HepG2 (cell line): Measurements from ENCODE around the gene SHROOM1. TPM values are rescaled to one million over a fixed set of nuclear protein-coding genes. Genes with fewer than 3 reads are reported as not detected.

ENCODE experiments used
- ARHGAP35 ChIP-seq: sonication (generic); formaldehyde crosslinking; IDR thresholded peaks from 2 replicates; pipeline ENCODE4 v1.9.0; 2022; ENCODE audit warnings: mild to moderate bottlenecking, inconsistent platforms, moderate library complexity, missing genetic modification reagents, borderline replicate concordance
- ASH2L ChIP-seq: fragments of 300-600, 200-600 bp; sonication (generic); IDR thresholded peaks from 2 replicates; pipeline ENCODE4 v1.7.0; 2017; ENCODE audit warnings: low read depth, mild to moderate bottlenecking, moderate library complexity, mixed read lengths, low read length; ENCODE audit not compliant: insufficient read length
- ATRX ChIP-seq: sonication (generic); formaldehyde crosslinking; IDR thresholded peaks from 2 replicates; pipeline ENCODE4 v1.4.0; 2020; ENCODE audit warnings: missing genetic modification reagents, borderline replicate concordance
- GPN1 ChIP-seq: sonication (generic); formaldehyde crosslinking; IDR thresholded peaks from 2 replicates; pipeline ENCODE4 v1.5.1; 2020; ENCODE audit warnings: missing genetic modification reagents, borderline replicate concordance
- GTF2F1 ChIP-seq: fragments of 150-350 bp; IDR thresholded peaks from 2 replicates; pipeline ENCODE4 v1.6.1; 2014; ENCODE audit warnings: low read length
- HNRNPL ChIP-seq: fragments of 200-400 bp; formaldehyde crosslinking; IDR thresholded peaks from 2 replicates; pipeline ENCODE4 v1.6.1; 2017; ENCODE audit warnings: mild to moderate bottlenecking, low read depth, low read length
- MBNL3 ChIP-seq: fragments of 250-450 bp; sonication (Bioruptor Pico); conservative IDR thresholded peaks from 2 replicates; pipeline ENCODE4 v1.8.0; 2022; ENCODE audit warnings: mild to moderate bottlenecking, inconsistent platforms
- NFE2L2 ChIP-seq: fragments of 150-350 bp; IDR thresholded peaks from 2 replicates; pipeline ENCODE4 v1.6.1; 2014; ENCODE audit warnings: low read length
- NR2F1 ChIP-seq, 2 experiments: fragments of 450-650 bp in 1 of 2; formaldehyde crosslinking in 1 of 2; IDR thresholded peaks; 2 replicates each; pipeline versions ENCODE4 v1.5.0 to v1.6.1; 2016 to 2020; ENCODE audit warnings: mild to moderate bottlenecking in 1 of 2, missing compliant biosample characterization in 1 of 2, missing genetic modification reagents in 1 of 2, moderate library complexity in 1 of 2
- NR2F2 ChIP-seq: IDR thresholded peaks from 2 replicates; pipeline ENCODE4 v1.6.1; 2012; ENCODE audit warnings: low read depth, inconsistent platforms, borderline replicate concordance
- PPARG ChIP-seq: conservative IDR thresholded peaks from 2 replicates; pipeline ENCODE4 v1.6.1; 2016; ENCODE audit warnings: missing biosample characterization, missing genetic modification reagents
- RCOR2 ChIP-seq: IDR thresholded peaks from 2 replicates; pipeline ENCODE4 v1.6.1; 2016; ENCODE audit warnings: missing biosample characterization, missing genetic modification reagents
- REXO4 ChIP-seq: sonication (generic); formaldehyde crosslinking; IDR thresholded peaks from 2 replicates; pipeline ENCODE4 v1.8.0; 2022; ENCODE audit warnings: missing genetic modification reagents, mild to moderate bottlenecking, borderline replicate concordance
- SRSF1 ChIP-seq: fragments of 200-400 bp; formaldehyde crosslinking; optimal IDR thresholded peaks from 2 replicates; pipeline ENCODE3; 2017; ENCODE audit warnings: mild to moderate bottlenecking, low read depth, low read length, moderate library complexity
- THYN1 ChIP-seq: sonication (generic); formaldehyde crosslinking; IDR thresholded peaks from 2 replicates; pipeline ENCODE4 v1.8.1; 2023; ENCODE audit warnings: low read depth, mild to moderate bottlenecking, moderate library complexity, missing genetic modification reagents, borderline replicate concordance
- XBP1 ChIP-seq: sonication (generic); formaldehyde crosslinking; IDR thresholded peaks from 2 replicates; pipeline ENCODE4 v1.5.0; 2020; ENCODE audit warnings: missing genetic modification reagents
- ZMYM3 ChIP-seq: sonication (generic); formaldehyde crosslinking; IDR thresholded peaks from 2 replicates; pipeline ENCODE4 v1.5.1; 2020; ENCODE audit warnings: mild to moderate bottlenecking, missing genetic modification reagents
- ZNF335 ChIP-seq: sonication (generic); formaldehyde crosslinking; IDR thresholded peaks from 2 replicates; pipeline ENCODE4 v1.4.0; 2020; ENCODE audit warnings: missing genetic modification reagents
- ZNF660 ChIP-seq: sonication (generic); formaldehyde crosslinking; IDR thresholded peaks from 2 replicates; pipeline ENCODE4 v1.5.1; 2020; ENCODE audit warnings: mild to moderate bottlenecking, low read depth, missing genetic modification reagents, borderline replicate concordance
- polyA plus RNA-seq, 8 experiments: library from polyadenylated mRNA; depleted of rRNA in 3 of 8; stranded (reverse) in 7 of 8; unstranded in 1 of 8; fragments of >200 nt; fragmentation: Illumina TruSeq in 4 of 8; extraction: Trizol in 4 of 8; gene quantifications; 2 replicates each; pipeline versions ENCODE4 v1.2.1 to v1.2.3, GENCODE V29; 2011 to 2016; ENCODE audit warnings: low read depth in 4 of 8, missing spikeins in 1 of 8, mixed read lengths in 1 of 8; ENCODE audit not compliant: insufficient read depth in 1 of 8
- total RNA-seq, 5 experiments: library from RNA; depleted of rRNA; stranded (reverse); fragments of >200 nt; fragmentation: Illumina TruSeq; extraction: Trizol; gene quantifications; 2 replicates each; pipeline ENCODE4 v1.2.3, GENCODE V29; 2016; ENCODE audit warnings: low read depth in 1 of 5
- TF ChIP-seq, protein P1 (sequence below), 2 experiments: sonication (generic) in 1 of 2; formaldehyde crosslinking in 1 of 2; IDR thresholded peaks; 2 replicates each; pipeline versions ENCODE4 v1.4.0 to v1.6.1; 2018 to 2020; ENCODE audit warnings: missing genetic modification reagents in 2 of 2, borderline replicate concordance in 1 of 2, low read depth in 1 of 2, mild to moderate bottlenecking in 1 of 2, missing biosample characterization in 1 of 2
- TF ChIP-seq, protein P2 (sequence below): IDR thresholded peaks from 2 replicates; pipeline ENCODE4 v1.6.1; 2012; ENCODE audit warnings: low read depth, low read length, improper control_type of control experiment
- TF ChIP-seq, protein P3 (sequence below): sonication (generic); formaldehyde crosslinking; IDR thresholded peaks from 2 replicates; pipeline ENCODE4 v1.8.1; 2022; ENCODE audit warnings: mild to moderate bottlenecking, missing genetic modification reagents
- TF ChIP-seq, protein P4 (sequence below): sonication (generic); formaldehyde crosslinking; IDR thresholded peaks from 2 replicates; pipeline ENCODE4 v1.5.0; 2020; ENCODE audit warnings: missing genetic modification reagents
- TF ChIP-seq, protein P5 (sequence below): sonication (generic); formaldehyde crosslinking; IDR thresholded peaks from 2 replicates; pipeline ENCODE4 v1.9.0; 2021; ENCODE audit warnings: missing genetic modification reagents, mild to moderate bottlenecking, borderline replicate concordance

Gene SHROOM1
- total and polyA plus RNA-seq, 2 of the 13 experiments (the other 11 are each of a cell fraction or from before 2014, with no cell fraction given), result 18.2 to 25.7 TPM

DNA sequence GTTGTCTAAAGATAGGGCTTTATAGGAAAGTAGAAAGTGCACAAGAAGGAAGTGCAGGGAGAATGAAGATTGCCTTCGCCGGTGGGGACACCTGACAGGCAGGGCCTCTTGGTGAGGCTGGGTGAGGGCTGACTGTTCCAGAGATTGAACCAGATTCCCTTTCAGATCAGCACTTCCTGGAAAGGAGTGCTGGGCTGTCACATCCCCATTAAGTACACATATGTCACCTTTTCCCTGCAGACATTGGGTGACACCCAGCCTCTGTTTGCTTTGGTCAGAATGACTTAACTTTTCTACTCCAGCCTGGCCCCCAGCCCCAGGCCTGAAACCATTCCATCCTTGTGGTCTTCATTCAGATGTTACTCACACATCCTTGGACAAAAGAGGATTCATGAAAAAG lies 7.4 kb upstream of the SHROOM1 start (continued):
- no peak for TF ChIP-seq THYN1 (CRISPR knock-in tag)
- no peak; the same call in 1 of the 2 replicates for TF ChIP-seq NFE2L2
- no peak for TF ChIP-seq GPN1 (CRISPR knock-in tag)
- no peak for TF ChIP-seq XBP1 (CRISPR knock-in tag)
- peak; percentile 58; the same call in 1 of the 2 replicates for TF ChIP-seq RCOR2 (CRISPR knock-in tag)
- TF ChIP-seq, protein P1, sequence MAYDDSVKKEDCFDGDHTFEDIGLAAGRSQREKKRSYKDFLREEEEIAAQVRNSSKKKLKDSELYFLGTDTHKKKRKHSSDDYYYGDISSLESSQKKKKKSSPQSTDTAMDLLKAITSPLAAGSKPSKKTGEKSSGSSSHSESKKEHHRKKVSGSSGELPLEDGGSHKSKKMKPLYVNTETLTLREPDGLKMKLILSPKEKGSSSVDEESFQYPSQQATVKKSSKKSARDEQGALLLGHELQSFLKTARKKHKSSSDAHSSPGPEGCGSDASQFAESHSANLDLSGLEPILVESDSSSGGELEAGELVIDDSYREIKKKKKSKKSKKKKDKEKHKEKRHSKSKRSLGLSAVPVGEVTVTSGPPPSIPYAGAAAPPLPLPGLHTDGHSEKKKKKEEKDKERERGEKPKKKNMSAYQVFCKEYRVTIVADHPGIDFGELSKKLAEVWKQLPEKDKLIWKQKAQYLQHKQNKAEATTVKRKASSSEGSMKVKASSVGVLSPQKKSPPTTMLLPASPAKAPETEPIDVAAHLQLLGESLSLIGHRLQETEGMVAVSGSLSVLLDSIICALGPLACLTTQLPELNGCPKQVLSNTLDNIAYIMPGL (CRISPR knock-in tag; IDR thresholded peaks at IDR 0.05; ENCODE audit: borderline replicate concordance in 1 of 2, low read depth in 1 of 2), result no peak
- TF ChIP-seq ASH2L, result no peak
- TF ChIP-seq ZNF335 (CRISPR knock-in tag), result no peak
- TF ChIP-seq, protein P2, sequence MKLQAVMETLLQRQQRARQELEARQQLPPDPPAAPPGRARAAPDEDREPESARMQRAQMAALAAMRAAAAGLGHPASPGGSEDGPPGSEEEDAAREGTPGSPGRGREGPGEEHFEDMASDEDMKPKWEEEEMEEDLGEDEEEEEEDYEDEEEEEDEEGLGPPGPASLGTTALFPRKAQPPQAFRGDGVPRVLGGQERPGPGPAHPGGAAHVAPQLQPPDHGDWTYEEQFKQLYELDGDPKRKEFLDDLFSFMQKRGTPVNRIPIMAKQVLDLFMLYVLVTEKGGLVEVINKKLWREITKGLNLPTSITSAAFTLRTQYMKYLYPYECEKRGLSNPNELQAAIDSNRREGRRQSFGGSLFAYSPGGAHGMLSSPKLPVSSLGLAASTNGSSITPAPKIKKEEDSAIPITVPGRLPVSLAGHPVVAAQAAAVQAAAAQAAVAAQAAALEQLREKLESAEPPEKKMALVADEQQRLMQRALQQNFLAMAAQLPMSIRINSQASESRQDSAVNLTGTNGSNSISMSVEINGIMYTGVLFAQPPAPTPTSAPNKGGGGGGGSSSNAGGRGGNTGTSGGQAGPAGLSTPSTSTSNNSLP, result no peak
- no peak for TF ChIP-seq MBNL3 (CRISPR knock-in tag)
- TF ChIP-seq, protein P3, sequence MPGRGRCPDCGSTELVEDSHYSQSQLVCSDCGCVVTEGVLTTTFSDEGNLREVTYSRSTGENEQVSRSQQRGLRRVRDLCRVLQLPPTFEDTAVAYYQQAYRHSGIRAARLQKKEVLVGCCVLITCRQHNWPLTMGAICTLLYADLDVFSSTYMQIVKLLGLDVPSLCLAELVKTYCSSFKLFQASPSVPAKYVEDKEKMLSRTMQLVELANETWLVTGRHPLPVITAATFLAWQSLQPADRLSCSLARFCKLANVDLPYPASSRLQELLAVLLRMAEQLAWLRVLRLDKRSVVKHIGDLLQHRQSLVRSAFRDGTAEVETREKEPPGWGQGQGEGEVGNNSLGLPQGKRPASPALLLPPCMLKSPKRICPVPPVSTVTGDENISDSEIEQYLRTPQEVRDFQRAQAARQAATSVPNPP (CRISPR knock-in tag), result no peak
- no peak; a peak in 1 of 4 replicates for TF ChIP-seq NR2F1 (CRISPR knock-in tag; IDR thresholded peaks at IDR 0.05)
- no peak for TF ChIP-seq ZNF660 (CRISPR knock-in tag)
- TF ChIP-seq REXO4 (CRISPR knock-in tag), result no peak
- no peak for TF ChIP-seq SRSF1
- TF ChIP-seq ARHGAP35 (CRISPR knock-in tag), result no peak
- peak; percentile 98 for TF ChIP-seq PPARG (CRISPR knock-in tag)
- no peak for TF ChIP-seq HNRNPL
- no peak for TF ChIP-seq NR2F2
- no peak for TF ChIP-seq ATRX (CRISPR knock-in tag)
- 0 out of 2 replicates have a peak, but pooled peaks have one; percentile 16 for TF ChIP-seq ZMYM3 (CRISPR knock-in tag)
- TF ChIP-seq, protein P4, sequence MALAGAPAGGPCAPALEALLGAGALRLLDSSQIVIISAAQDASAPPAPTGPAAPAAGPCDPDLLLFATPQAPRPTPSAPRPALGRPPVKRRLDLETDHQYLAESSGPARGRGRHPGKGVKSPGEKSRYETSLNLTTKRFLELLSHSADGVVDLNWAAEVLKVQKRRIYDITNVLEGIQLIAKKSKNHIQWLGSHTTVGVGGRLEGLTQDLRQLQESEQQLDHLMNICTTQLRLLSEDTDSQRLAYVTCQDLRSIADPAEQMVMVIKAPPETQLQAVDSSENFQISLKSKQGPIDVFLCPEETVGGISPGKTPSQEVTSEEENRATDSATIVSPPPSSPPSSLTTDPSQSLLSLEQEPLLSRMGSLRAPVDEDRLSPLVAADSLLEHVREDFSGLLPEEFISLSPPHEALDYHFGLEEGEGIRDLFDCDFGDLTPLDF (CRISPR knock-in tag), result no peak
- TF ChIP-seq, protein P5, sequence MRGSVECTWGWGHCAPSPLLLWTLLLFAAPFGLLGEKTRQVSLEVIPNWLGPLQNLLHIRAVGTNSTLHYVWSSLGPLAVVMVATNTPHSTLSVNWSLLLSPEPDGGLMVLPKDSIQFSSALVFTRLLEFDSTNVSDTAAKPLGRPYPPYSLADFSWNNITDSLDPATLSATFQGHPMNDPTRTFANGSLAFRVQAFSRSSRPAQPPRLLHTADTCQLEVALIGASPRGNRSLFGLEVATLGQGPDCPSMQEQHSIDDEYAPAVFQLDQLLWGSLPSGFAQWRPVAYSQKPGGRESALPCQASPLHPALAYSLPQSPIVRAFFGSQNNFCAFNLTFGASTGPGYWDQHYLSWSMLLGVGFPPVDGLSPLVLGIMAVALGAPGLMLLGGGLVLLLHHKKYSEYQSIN, result no peak
- no peak for TF ChIP-seq GTF2F1
